HT1080 (cell line): ENCODE results near the gene TMEM52B. TPM values are rescaled to one million over a fixed set of nuclear protein-coding genes. Genes with fewer than 3 reads are reported as not detected.

Experiments used
- DNase-seq: peaks from one replicate; pipeline ENCODE4 v3.0.0-alpha.2; 2015; ENCODE audit warnings: low read depth
- total RNA-seq: library from RNA; depleted of rRNA; stranded (reverse); fragments of >200 nt; shearing (Covaris generic); gene quantifications from 2 replicates; pipeline ENCODE4 v1.2.3, GENCODE V29; 2014; rRNA removed

The TMEM52B gene
- total RNA-seq, 1 experiment from 2014 or later: not detected

DNA sequence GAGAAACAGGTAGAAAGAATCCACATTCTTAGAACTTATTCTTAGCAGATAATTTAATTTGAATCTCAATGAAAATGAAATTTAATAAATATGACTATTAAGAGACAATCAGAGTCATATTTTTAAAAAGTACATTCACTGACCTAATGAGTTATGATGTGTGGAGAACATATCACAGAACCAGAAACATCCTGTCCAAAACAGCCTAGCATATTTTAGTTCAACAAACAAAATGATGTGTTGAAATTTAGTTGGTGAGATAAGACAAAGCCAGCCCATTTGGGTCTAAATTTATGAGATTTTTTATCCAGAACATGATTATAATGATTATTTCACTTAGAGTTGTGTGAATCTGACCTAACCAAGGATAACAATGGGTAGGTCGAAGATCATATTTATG lies 59.7 kb downstream of the TMEM52B start:
- no peak for DNase-seq

DNA sequence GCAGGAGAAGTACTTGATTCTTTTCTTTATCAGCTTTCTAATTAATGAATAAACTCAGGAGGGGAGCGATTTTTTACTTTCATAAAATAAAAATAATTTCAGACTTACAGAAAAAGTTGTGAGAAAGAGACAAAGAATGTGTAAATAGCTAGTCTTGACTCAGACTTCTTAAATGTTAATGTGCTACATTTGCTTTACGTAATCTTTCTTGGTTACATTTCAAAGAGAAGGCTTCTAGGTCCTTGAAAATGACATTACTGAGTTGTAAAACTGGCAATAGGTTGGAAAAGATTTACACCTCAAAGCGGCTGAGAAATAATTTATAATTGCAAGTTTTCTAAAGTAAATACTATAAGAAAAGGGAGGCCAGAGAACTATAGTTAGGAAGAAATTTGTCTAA lies 62.5 kb downstream of the TMEM52B start:
- DNase-seq: no peak

Other genes with a start within 250 kb of the TMEM52B start
- not detected in 2 replicates for gene CLEC2A, start 246.7 kb upstream of the TMEM52B start, total RNA-seq
- gene CLEC12A, start 207.6 kb upstream of the TMEM52B start, total RNA-seq: not detected in 2 replicates
- gene CLEC1B, start 179.9 kb upstream of the TMEM52B start, total RNA-seq: not detected in 2 replicates
- gene CLEC12B, start 168.4 kb upstream of the TMEM52B start, total RNA-seq: 0.21 TPM in 1 of 2 replicates, not detected in the other
- not detected in 2 replicates for gene CLEC9A, start 148.3 kb upstream of the TMEM52B start, total RNA-seq
- not detected in 2 replicates for gene CLEC1A, start 80.0 kb upstream of the TMEM52B start, total RNA-seq
- gene CLEC7A, start 48.8 kb upstream of the TMEM52B start, total RNA-seq: not detected in 2 replicates
- gene OLR1, start 6.9 kb upstream of the TMEM52B start, total RNA-seq: not detected in 2 replicates
- 2.3 and 3.9 TPM in 2 replicates for gene GABARAPL1, start 33.8 kb downstream of the TMEM52B start, total RNA-seq
- gene KLRD1, start 128.8 kb downstream of the TMEM52B start, total RNA-seq: under 0.01 TPM in 1 of 2 replicates, not detected in the other
- gene KLRK1, start 211.0 kb downstream of the TMEM52B start, total RNA-seq: not detected in 2 replicates
- gene KLRC4, start 230.7 kb downstream of the TMEM52B start, total RNA-seq: not detected in 2 replicates
- gene KLRC3, start 241.6 kb downstream of the TMEM52B start, total RNA-seq: not detected in 2 replicates